ENCODE results near the gene EFHB. TPM values are rescaled to one million over a fixed set of nuclear protein-coding genes. Genes with fewer than 3 reads are reported as not detected.

Gene EFHB
- total RNA-seq, 1 donor from 2014 or later, result 7.2 TPM

Other genes starting within 250 kb of the EFHB start
- gene RAB5A, start 12.9 kb upstream of the EFHB start, total RNA-seq (ENCODE audit: insufficient read depth, low replicate concordance), result 74.6 TPM
- gene PP2D1, start 78.0 kb upstream of the EFHB start, total RNA-seq (ENCODE audit: insufficient read depth, low replicate concordance), result 2.9 TPM
- 52.5 TPM for gene KAT2B, start 106.2 kb upstream of the EFHB start, total RNA-seq (ENCODE audit: insufficient read depth, low replicate concordance)